Measurements from ENCODE around the gene VSIG1. TPM values are rescaled to one million over a fixed set of nuclear protein-coding genes. Genes with fewer than 3 reads are reported as not detected.

The VSIG1 gene
- total and polyA plus RNA-seq, 4 donors = not detected

DNA sequence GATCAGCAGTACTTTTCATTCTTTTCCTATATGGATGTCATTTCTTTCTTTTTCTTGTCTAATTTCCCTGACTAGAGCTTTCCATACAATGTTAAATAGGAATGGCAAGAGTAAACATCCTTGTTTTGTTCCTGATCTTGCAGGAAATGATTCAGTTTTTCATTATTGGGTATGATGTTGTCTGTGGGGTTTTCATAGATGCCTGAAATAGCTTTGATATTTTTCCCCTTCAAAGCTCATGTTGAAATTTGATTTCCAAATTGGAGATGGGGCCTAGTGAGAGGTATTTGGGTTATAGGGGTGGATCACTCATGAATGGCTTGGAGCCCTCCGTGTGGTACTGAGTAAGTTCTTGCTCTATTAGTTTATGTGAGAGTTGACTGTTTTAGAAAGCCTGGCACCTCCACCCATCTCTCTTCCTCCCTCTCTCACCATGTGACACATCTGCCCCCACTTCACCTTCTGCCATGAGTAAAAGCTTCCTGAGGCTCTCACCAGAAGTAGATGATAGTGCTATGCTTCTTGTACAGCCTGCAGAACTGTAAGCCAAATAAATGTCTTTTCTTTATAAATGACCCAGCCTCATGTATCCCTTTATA lies 22.3 kb upstream of the VSIG1 start:
- H3K36me3 ChIP-seq (ENCODE audit: control insufficient read depth in 4 of 4, insufficient read depth in 3 of 4, low read depth in 1 of 4, low read length in 3 of 4) = no peaks in the 10 kb centered on the region
- H3K4me1 ChIP-seq (ENCODE audit: control insufficient read depth in 4 of 4, insufficient read depth in 4 of 4, low read length in 3 of 4) = no peaks in the 10 kb centered on the region
- H3K27ac ChIP-seq (ENCODE audit: low read depth in 1 of 2, low read length in 2 of 2) = no peak overlapping the region
- no peak overlapping the region for H3K4me3 ChIP-seq (ENCODE audit: low read depth in 1 of 3, low read length in 3 of 3)
- H3K9me3 ChIP-seq (ENCODE audit: control insufficient read depth in 4 of 4, low read length in 3 of 4) = no peaks in the 10 kb centered on the region
- no peak overlapping the region for H3K9ac ChIP-seq (ENCODE audit: low read depth in 1 of 2, low read length in 2 of 2)
- no peak for DNase-seq (ENCODE audit: low spot score)
- WGBS = 76% methylated on average over 1 of the region's 1 CpG
- TF ChIP-seq HNF4G (IDR thresholded peaks at IDR 0.05) = no peak
- no peak for TF ChIP-seq JUND (IDR thresholded peaks at IDR 0.05)
- H3K27me3 ChIP-seq (ENCODE audit: control insufficient read depth in 4 of 4, insufficient read depth in 4 of 4, low read length in 3 of 4) = peaks cover 0 to 9% (median 0%) of the 10 kb centered on the region in 4 donors

- H3K9ac ChIP-seq (ENCODE audit: low read depth in 1 of 2, low read length in 2 of 2) = no peak overlapping the region
- H3K4me1 ChIP-seq (ENCODE audit: control insufficient read depth in 4 of 4, insufficient read depth in 4 of 4, low read length in 3 of 4) = no peaks in the 10 kb centered on the region
- H3K36me3 ChIP-seq (ENCODE audit: control insufficient read depth in 4 of 4, insufficient read depth in 3 of 4, low read depth in 1 of 4, low read length in 3 of 4) = no peaks in the 10 kb centered on the region
- WGBS = 100% methylated on average over 1 of the region's 1 CpG
- H3K27me3 ChIP-seq (ENCODE audit: control insufficient read depth in 4 of 4, insufficient read depth in 4 of 4, low read length in 3 of 4) = peaks cover 0 to 9% (median 0%) of the 10 kb centered on the region in 4 donors
- TF ChIP-seq ZBTB33 (IDR thresholded peaks at IDR 0.05) = no peak
- no peak overlapping the region for H3K4me3 ChIP-seq (ENCODE audit: low read depth in 1 of 3, low read length in 3 of 3)
- H3K27ac ChIP-seq (ENCODE audit: low read depth in 1 of 2, low read length in 2 of 2) = no peak overlapping the region
- DNase-seq (ENCODE audit: low spot score) = no peak
- no peaks in the 10 kb centered on the region for H3K9me3 ChIP-seq (ENCODE audit: control insufficient read depth in 4 of 4, low read length in 3 of 4)
Measured at GRCh38 chrX:108025376-108025775, 19.5 kb upstream of the VSIG1 start.

DNA sequence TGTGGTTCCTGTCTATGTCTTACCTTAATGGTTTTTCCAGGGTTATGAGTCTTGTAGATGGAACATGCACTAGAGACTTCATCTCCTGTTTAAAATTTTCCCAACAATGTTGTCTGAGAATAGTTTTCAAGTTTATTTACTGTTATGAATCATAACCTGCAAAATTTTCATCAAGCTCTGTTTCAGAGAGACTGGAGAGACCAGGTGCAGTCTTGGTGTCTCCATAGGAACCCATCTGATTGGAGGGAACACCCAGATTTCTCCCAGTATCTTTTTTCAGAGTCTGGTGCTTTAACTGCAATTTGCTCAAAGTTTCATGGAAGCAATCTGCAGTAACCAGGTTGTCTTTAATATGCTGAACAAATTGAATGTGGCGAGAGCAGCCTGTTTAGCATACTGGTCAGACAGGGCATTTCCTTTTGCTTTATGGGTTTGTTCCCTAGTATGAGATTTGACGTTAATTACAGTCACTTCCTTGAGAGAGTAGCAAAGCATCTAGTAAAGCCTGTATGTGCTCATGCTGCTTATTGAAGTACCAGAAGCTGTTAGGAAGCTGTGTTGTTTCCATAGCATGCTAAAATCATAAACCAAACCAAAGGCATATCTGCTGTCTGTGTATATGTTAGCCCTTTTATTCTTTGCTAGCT lies 18.8 kb upstream of the VSIG1 start:
- no peak for DNase-seq (ENCODE audit: low spot score)
- Histone ChIP-seq H3K9me3 (ENCODE audit: control insufficient read depth in 4 of 4, low read length in 3 of 4) (no peaks in the 10 kb centered on the region), H3K4me3 (ENCODE audit: low read depth in 1 of 3, low read length in 3 of 3) (no peak overlapping the region), H3K27ac (ENCODE audit: low read depth in 1 of 2, low read length in 2 of 2) (no peak overlapping the region), H3K27me3 (ENCODE audit: control insufficient read depth in 4 of 4, insufficient read depth in 4 of 4, low read length in 3 of 4) (peaks cover 0 to 4% (median 0%) of the 10 kb centered on the region in 4 donors), H3K36me3 (ENCODE audit: control insufficient read depth in 4 of 4, insufficient read depth in 3 of 4, low read depth in 1 of 4, low read length in 3 of 4) (no peaks in the 10 kb centered on the region), H3K9ac (ENCODE audit: low read depth in 1 of 2, low read length in 2 of 2) (no peak overlapping the region), H3K4me1 (ENCODE audit: control insufficient read depth in 4 of 4, insufficient read depth in 4 of 4, low read length in 3 of 4) (no peaks in the 10 kb centered on the region)
- 66% methylated on average over 2 of the region's 2 CpGs for WGBS
- TF ChIP-seq YY1 (IDR thresholded peaks at IDR 0.05) (no peak), TAF1 (conservative IDR thresholded peaks at IDR 0.05) (no peak), NR2F2 (IDR thresholded peaks at IDR 0.05) (no peak), RXRA (IDR thresholded peaks at IDR 0.05) (no peak), HNF4G (IDR thresholded peaks at IDR 0.05) (no peak), GABPA (IDR thresholded peaks at IDR 0.05 in 1 of 2, conservative IDR thresholded peaks at IDR 0.05 in 1 of 2) (no peak), SP1 (IDR thresholded peaks at IDR 0.05) (no peak), HNF4A (conservative IDR thresholded peaks at IDR 0.05) (no peak), FOXA2 (IDR thresholded peaks at IDR 0.05) (no peak), EGR1 (IDR thresholded peaks at IDR 0.05; ENCODE audit: low read depth in 2 of 2) (no peak)
- TF ChIP-seq, protein P1, sequence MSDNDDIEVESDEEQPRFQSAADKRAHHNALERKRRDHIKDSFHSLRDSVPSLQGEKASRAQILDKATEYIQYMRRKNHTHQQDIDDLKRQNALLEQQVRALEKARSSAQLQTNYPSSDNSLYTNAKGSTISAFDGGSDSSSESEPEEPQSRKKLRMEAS (IDR thresholded peaks at IDR 0.05) = no peak
- TF ChIP-seq, protein P2, sequence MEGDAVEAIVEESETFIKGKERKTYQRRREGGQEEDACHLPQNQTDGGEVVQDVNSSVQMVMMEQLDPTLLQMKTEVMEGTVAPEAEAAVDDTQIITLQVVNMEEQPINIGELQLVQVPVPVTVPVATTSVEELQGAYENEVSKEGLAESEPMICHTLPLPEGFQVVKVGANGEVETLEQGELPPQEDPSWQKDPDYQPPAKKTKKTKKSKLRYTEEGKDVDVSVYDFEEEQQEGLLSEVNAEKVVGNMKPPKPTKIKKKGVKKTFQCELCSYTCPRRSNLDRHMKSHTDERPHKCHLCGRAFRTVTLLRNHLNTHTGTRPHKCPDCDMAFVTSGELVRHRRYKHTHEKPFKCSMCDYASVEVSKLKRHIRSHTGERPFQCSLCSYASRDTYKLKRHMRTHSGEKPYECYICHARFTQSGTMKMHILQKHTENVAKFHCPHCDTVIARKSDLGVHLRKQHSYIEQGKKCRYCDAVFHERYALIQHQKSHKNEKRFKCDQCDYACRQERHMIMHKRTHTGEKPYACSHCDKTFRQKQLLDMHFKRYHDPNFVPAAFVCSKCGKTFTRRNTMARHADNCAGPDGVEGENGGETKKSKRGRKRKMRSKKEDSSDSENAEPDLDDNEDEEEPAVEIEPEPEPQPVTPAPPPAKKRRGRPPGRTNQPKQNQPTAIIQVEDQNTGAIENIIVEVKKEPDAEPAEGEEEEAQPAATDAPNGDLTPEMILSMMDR (IDR thresholded peaks at IDR 0.05; ENCODE audit: low read depth, low read length, missing input control) = no peak

All from liver (tissue), 9 donors.